ENCODE measurements around the gene ARHGAP42.

- TF ChIP-seq, protein P1, sequence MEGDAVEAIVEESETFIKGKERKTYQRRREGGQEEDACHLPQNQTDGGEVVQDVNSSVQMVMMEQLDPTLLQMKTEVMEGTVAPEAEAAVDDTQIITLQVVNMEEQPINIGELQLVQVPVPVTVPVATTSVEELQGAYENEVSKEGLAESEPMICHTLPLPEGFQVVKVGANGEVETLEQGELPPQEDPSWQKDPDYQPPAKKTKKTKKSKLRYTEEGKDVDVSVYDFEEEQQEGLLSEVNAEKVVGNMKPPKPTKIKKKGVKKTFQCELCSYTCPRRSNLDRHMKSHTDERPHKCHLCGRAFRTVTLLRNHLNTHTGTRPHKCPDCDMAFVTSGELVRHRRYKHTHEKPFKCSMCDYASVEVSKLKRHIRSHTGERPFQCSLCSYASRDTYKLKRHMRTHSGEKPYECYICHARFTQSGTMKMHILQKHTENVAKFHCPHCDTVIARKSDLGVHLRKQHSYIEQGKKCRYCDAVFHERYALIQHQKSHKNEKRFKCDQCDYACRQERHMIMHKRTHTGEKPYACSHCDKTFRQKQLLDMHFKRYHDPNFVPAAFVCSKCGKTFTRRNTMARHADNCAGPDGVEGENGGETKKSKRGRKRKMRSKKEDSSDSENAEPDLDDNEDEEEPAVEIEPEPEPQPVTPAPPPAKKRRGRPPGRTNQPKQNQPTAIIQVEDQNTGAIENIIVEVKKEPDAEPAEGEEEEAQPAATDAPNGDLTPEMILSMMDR (IDR thresholded peaks at IDR 0.05) = no peak
- no peak for TF ChIP-seq POLR2A (IDR thresholded peaks at IDR 0.05)
- no peak for TF ChIP-seq POLR2AphosphoS5 (IDR thresholded peaks at IDR 0.05)
These were observed 40.3 kb downstream of the ARHGAP42 start for GRCh38 chr11:100727410-100727809.

Data from stomach (tissue), 4 donors.